Ishikawa (cell line): Measurements from ENCODE around the gene PRKCD.

Experiments
- CEBPB ChIP-seq: IDR thresholded peaks from 2 replicates; pipeline ENCODE4 v1.6.1; 2012
- CREB1 ChIP-seq: IDR thresholded peaks from 2 replicates; pipeline ENCODE4 v1.6.1; 2012; ENCODE audit warnings: low read depth
- EGR1 ChIP-seq: IDR thresholded peaks from 2 replicates; pipeline ENCODE4 v1.6.1; 2012
- EP300 ChIP-seq: IDR thresholded peaks from 2 replicates; pipeline ENCODE4 v1.6.1; 2012; ENCODE audit warnings: borderline replicate concordance
- FOXM1 ChIP-seq: IDR thresholded peaks from 2 replicates; pipeline ENCODE4 v1.6.1; 2012; ENCODE audit warnings: low read depth, borderline replicate concordance
- MAX ChIP-seq: IDR thresholded peaks from 2 replicates; pipeline ENCODE4 v1.6.1; 2012
- NFIC ChIP-seq: IDR thresholded peaks from 2 replicates; pipeline ENCODE4 v1.6.1; 2012
- RAD21 ChIP-seq: IDR thresholded peaks from 2 replicates; pipeline ENCODE4 v1.6.1; 2012; ENCODE audit warnings: low read depth
- REST ChIP-seq: IDR thresholded peaks from 2 replicates; pipeline ENCODE4 v1.6.1; 2012; ENCODE audit warnings: low read depth, mild to moderate bottlenecking
- TAF1 ChIP-seq: IDR thresholded peaks from 2 replicates; pipeline ENCODE4 v1.6.1; 2012; ENCODE audit warnings: low read depth, mild to moderate bottlenecking
- TCF12 ChIP-seq: IDR thresholded peaks from 2 replicates; pipeline ENCODE4 v1.6.1; 2012; ENCODE audit warnings: low read depth
- TEAD4 ChIP-seq: IDR thresholded peaks from 2 replicates; pipeline ENCODE4 v1.6.1; 2012
- USF1 ChIP-seq: IDR thresholded peaks from 2 replicates; pipeline ENCODE4 v1.6.1; 2012
- YY1 ChIP-seq: IDR thresholded peaks from 2 replicates; pipeline ENCODE4 v1.6.1; 2012; ENCODE audit warnings: low read depth
- ZBTB7A ChIP-seq: IDR thresholded peaks from 2 replicates; pipeline ENCODE4 v1.6.1; 2012; ENCODE audit warnings: low read depth

PRKCD gene

GRCh38 chr3:53238886-53239285, 77.9 kb downstream of the PRKCD start:
- TF ChIP-seq NFIC, result no peak
- no peak for TF ChIP-seq CEBPB

- no peak for TF ChIP-seq ZBTB7A
- TF ChIP-seq REST, result no peak
- TF ChIP-seq MAX, result no peak
- TF ChIP-seq YY1, result no peak
- no peak for TF ChIP-seq TEAD4
- TF ChIP-seq EP300, result no peak
- TF ChIP-seq NFIC, result no peak
- no peak for TF ChIP-seq CEBPB
- TF ChIP-seq TAF1, result no peak
- no peak for TF ChIP-seq FOXM1
- TF ChIP-seq TCF12, result no peak
- no peak for TF ChIP-seq RAD21
- TF ChIP-seq USF1, result no peak
- TF ChIP-seq CREB1, result no peak
- TF ChIP-seq EGR1, result no peak
Measured at GRCh38 chr3:53239800-53240199, 78.8 kb downstream of the PRKCD start.

GRCh38 chr3:53240989-53241972, 80.3 kb downstream of the PRKCD start:
- TF ChIP-seq CEBPB, result no peak
- TF ChIP-seq TEAD4, result no peak

GRCh38 chr3:53242155-53242554, 81.1 kb downstream of the PRKCD start:
- no peak for TF ChIP-seq REST
- TF ChIP-seq YY1, result no peak
- no peak for TF ChIP-seq TAF1
- no peak for TF ChIP-seq EGR1
- no peak for TF ChIP-seq TEAD4
- no peak for TF ChIP-seq MAX
- TF ChIP-seq USF1, result no peak
- no peak for TF ChIP-seq ZBTB7A
- no peak for TF ChIP-seq CREB1
- no peak for TF ChIP-seq FOXM1
- no peak for TF ChIP-seq TCF12
- no peak for TF ChIP-seq CEBPB
- TF ChIP-seq RAD21, result no peak
- TF ChIP-seq EP300, result no peak
- no peak for TF ChIP-seq NFIC
